Measurements from ENCODE around the gene ZNF346.

- TF ChIP-seq BCL3 (IDR thresholded peaks at IDR 0.05; ENCODE audit: borderline replicate concordance, insufficient read depth, low read depth, low read length, poor library complexity, severe bottlenecking) (no peak), NFIC (IDR thresholded peaks at IDR 0.05; ENCODE audit: low read depth, low read length) (no peak), USF1 (IDR thresholded peaks at IDR 0.05; ENCODE audit: borderline replicate concordance, extremely low read length, insufficient read depth, low read depth, low read length) (no peak), CTCF (IDR thresholded peaks at IDR 0.05 in 2 of 3, conservative IDR thresholded peaks at IDR 0.05 in 1 of 3; ENCODE audit: control insufficient read depth in 2 of 3, extremely low read depth in 1 of 3, insufficient read depth in 1 of 3, low read depth in 3 of 3, low read length in 3 of 3) (no peak), HDAC2 (IDR thresholded peaks at IDR 0.05) (no peak), CHD4 (IDR thresholded peaks at IDR 0.05) (no peak)
Measured at GRCh38 chr5:177067503-177067902, 45.0 kb downstream of the ZNF346 start.
